DOHH2 (cell line): ENCODE measurements around the gene TEX30.

Source experiments
- H3F3A ChIP-seq: fragments of 200-600 bp; sonication (generic), shearing (Covaris generic); 2 replicates; pipeline ENCODE4 v1.6.0; 2016; ENCODE audit warnings: antibody characterized with exemption, mild to moderate bottlenecking; ENCODE audit not compliant: control insufficient read depth, insufficient read depth
- H3K27ac ChIP-seq: fragments of 200-600 bp; sonication (generic); 2 replicates; pipeline ENCODE4 v1.5.1; 2014; ENCODE audit warnings: low read depth, mild to moderate bottlenecking, low read length, moderate library complexity
- H3K27me3 ChIP-seq: fragments of 200-600 bp; sonication (generic); 2 replicates; pipeline ENCODE4 v1.6.1; 2014; ENCODE audit warnings: mild to moderate bottlenecking, low read length, mixed read lengths; ENCODE audit not compliant: control insufficient read depth
- H3K36me3 ChIP-seq: fragments of 200-600 bp; sonication (generic); 2 replicates; pipeline ENCODE4 v1.6.1; 2014; ENCODE audit warnings: mild to moderate bottlenecking, low read length, moderate library complexity, mixed read lengths; ENCODE audit not compliant: control insufficient read depth
- H3K4me1 ChIP-seq: fragments of 200-600 bp; sonication (generic); 2 replicates; pipeline ENCODE4 v1.6.1; 2014; ENCODE audit warnings: mild to moderate bottlenecking, low read length, mixed read lengths; ENCODE audit not compliant: control insufficient read depth
- H3K4me2 ChIP-seq: fragments of 200-600 bp; sonication (generic); 2 replicates; pipeline ENCODE4 v1.6.0; 2014; ENCODE audit warnings: mild to moderate bottlenecking, low read length, moderate library complexity
- H3K4me3 ChIP-seq: fragments of 200-600 bp; sonication (generic); 2 replicates; pipeline ENCODE4 v1.5.1; 2014; ENCODE audit warnings: mild to moderate bottlenecking, low read length, mixed read lengths
- H3K79me2 ChIP-seq: fragments of 200-600 bp; sonication (generic); 2 replicates; pipeline ENCODE4 v1.6.1; 2014; ENCODE audit warnings: mild to moderate bottlenecking, low read length, mixed read lengths; ENCODE audit not compliant: control insufficient read depth
- H3K9me2 ChIP-seq: fragments of 200-600 bp; sonication (generic); replicated peaks from 2 replicates; pipeline ENCODE4 v1.6.1; 2014; ENCODE audit warnings: mild to moderate bottlenecking, low read length, mixed read lengths; ENCODE audit not compliant: control insufficient read depth
- H3K9me3 ChIP-seq: fragments of 200-600 bp; sonication (generic); 2 replicates; pipeline ENCODE4 v1.6.1; 2014; ENCODE audit warnings: antibody characterized with exemption, low read length, mixed read lengths; ENCODE audit not compliant: control insufficient read depth, insufficient read depth
- H4K20me1 ChIP-seq: fragments of 200-600 bp; sonication (generic); 2 replicates; pipeline ENCODE4 v1.6.0; 2014; ENCODE audit warnings: low read depth, mild to moderate bottlenecking, antibody characterized with exemption, low read length, moderate library complexity; ENCODE audit not compliant: control insufficient read depth, insufficient read depth
- CTCF ChIP-seq: fragments of 200-600 bp; sonication (generic); IDR thresholded peaks from one replicate; pipeline ENCODE4 v1.5.1; 2014; ENCODE audit warnings: antibody characterized with exemption, mild to moderate bottlenecking, low read depth, low read length; ENCODE audit not compliant: poor library complexity, severe bottlenecking
- EZH2phosphoT487 ChIP-seq: fragments of 200-600 bp; sonication (generic); IDR thresholded peaks from 2 replicates; pipeline ENCODE4 v1.6.1; 2017; ENCODE audit warnings: borderline replicate concordance, mild to moderate bottlenecking, antibody characterized with exemption, low read length, moderate library complexity, mixed read lengths

TEX30 gene

GRCh38 chr13:102771298-102772041, 2.1 kb downstream of the TEX30 start:
- Histone ChIP-seq H3K27ac (no peak overlapping the region), H3K9me2 (no peaks in the 10 kb centered on the region), H3K4me2 (peak overlapping the region; percentile 34), H3K27me3 (no peaks in the 10 kb centered on the region), H4K20me1 (no peaks in the 10 kb centered on the region), H3K36me3 (peaks cover 19% of the 10 kb centered on the region), H3K79me2 (peaks cover 24% of the 10 kb centered on the region), H3K4me1 (peaks cover 37% of the 10 kb centered on the region), H3F3A (no peaks in the 10 kb centered on the region), H3K9me3 (peaks cover 7% of the 10 kb centered on the region; the same call in 1 of the 2 replicates), H3K4me3 (0 out of 2 replicates have a peak overlapping the region, but pooled peaks have one; percentile 11)
- no peak for TF ChIP-seq EZH2phosphoT487
- no peak for TF ChIP-seq CTCF

- Histone ChIP-seq H3K27ac (no peak overlapping the region), H3K27me3 (no peaks in the 10 kb centered on the region), H3K4me1 (peaks cover 37% of the 10 kb centered on the region), H3K36me3 (peaks cover 28% of the 10 kb centered on the region), H3F3A (no peaks in the 10 kb centered on the region), H4K20me1 (no peaks in the 10 kb centered on the region), H3K4me2 (no peak overlapping the region), H3K79me2 (peaks cover 24% of the 10 kb centered on the region), H3K9me2 (no peaks in the 10 kb centered on the region), H3K9me3 (peaks cover 7% of the 10 kb centered on the region; the same call in 1 of the 2 replicates), H3K4me3 (no peak overlapping the region)
- TF ChIP-seq EZH2phosphoT487 (no peak), CTCF (no peak)
Observed at GRCh38 chr13:102770435-102770834, 3.2 kb downstream of the TEX30 start.

GRCh38 chr13:102769679-102770078, 3.9 kb downstream of the TEX30 start:
- no peak overlapping the region for H3K4me3 ChIP-seq
- peaks cover 7% of the 10 kb centered on the region; the same call in 1 of the 2 replicates for H3K9me3 ChIP-seq
- no peak overlapping the region for H3K4me2 ChIP-seq

More at GRCh38 chr13:102769679-102770078, 3.9 kb downstream of the TEX30 start:
- no peaks in the 10 kb centered on the region for H4K20me1 ChIP-seq
- peaks cover 28% of the 10 kb centered on the region for H3K36me3 ChIP-seq
- no peaks in the 10 kb centered on the region for H3F3A ChIP-seq
- peaks cover 37% of the 10 kb centered on the region for H3K4me1 ChIP-seq
- TF ChIP-seq CTCF (no peak), EZH2phosphoT487 (no peak)
- H3K27ac ChIP-seq: no peak overlapping the region
- no peaks in the 10 kb centered on the region for H3K27me3 ChIP-seq
- no peaks in the 10 kb centered on the region for H3K9me2 ChIP-seq
- H3K79me2 ChIP-seq: peaks cover 24% of the 10 kb centered on the region
